ELR (cell line): ENCODE results near the gene FLNB.
"Not testable (repeated sequence)": the region's sequence is repeated elsewhere in the genome, so short reads cannot be mapped to it uniquely, and the experiment has no call there.

Experiments used
- DNase-seq: peaks from one replicate; pipeline ENCODE4 v3.0.0-alpha.2; 2015; ENCODE audit warnings: low read depth

FLNB gene

GRCh38 chr3:57982561-57983243 lies 25.5 kb upstream of the FLNB start:
- no peak for DNase-seq

GRCh38 chr3:57983734-57984518 lies 24.3 kb upstream of the FLNB start:
- peak; percentile 96 for DNase-seq

GRCh38 chr3:57985176-57985983 lies 22.8 kb upstream of the FLNB start:
- DNase-seq, result no peak

GRCh38 chr3:57985984-57986246 lies 22.3 kb upstream of the FLNB start:
- DNase-seq, result no peak

GRCh38 chr3:57986261-57986660 lies 22.0 kb upstream of the FLNB start:
- DNase-seq, result no peak

GRCh38 chr3:57989198-57989597 lies 19.0 kb upstream of the FLNB start:
- DNase-seq, result not testable (repeated sequence)

- DNase-seq, result no peak
Measured at GRCh38 chr3:57989646-57990045, 18.6 kb upstream of the FLNB start.

- DNase-seq, result no peak
Measured at GRCh38 chr3:57992452-57993213, 15.6 kb upstream of the FLNB start.

- no peak for DNase-seq
Measured at GRCh38 chr3:57998366-57999283, 9.6 kb upstream of the FLNB start.

GRCh38 chr3:57999417-58000115 lies 8.7 kb upstream of the FLNB start:
- no peak for DNase-seq

- no peak for DNase-seq
Measured at GRCh38 chr3:58000306-58001085, 7.7 kb upstream of the FLNB start.

- no peak for DNase-seq
Measured at GRCh38 chr3:58001086-58001467, 7.1 kb upstream of the FLNB start.

- DNase-seq, result no peak
Measured at GRCh38 chr3:58001979-58002378, 6.2 kb upstream of the FLNB start.

- no peak for DNase-seq
Measured at GRCh38 chr3:58003093-58003492, 5.1 kb upstream of the FLNB start.

- peak; percentile 86 for DNase-seq
Measured at GRCh38 chr3:58004973-58005372, 3.2 kb upstream of the FLNB start.

- peak; percentile 94 for DNase-seq
Measured at GRCh38 chr3:58005669-58006068, 2.6 kb upstream of the FLNB start.

GRCh38 chr3:58006661-58007060 lies 1.6 kb upstream of the FLNB start:
- DNase-seq, result no peak

- peak; percentile 30 for DNase-seq
Measured at GRCh38 chr3:58009026-58009748, 965 bp downstream of the FLNB start.
